ENCODE results near the gene LDB2. TPM values are rescaled to one million over a fixed set of nuclear protein-coding genes. Genes with fewer than 3 reads are reported as not detected.

The LDB2 gene
- total RNA-seq, 1 experiment from 2014 or later, result not detected

- Mint-ChIP-seq H3K4me3 (ENCODE audit: low read depth, unreplicated experiment) (no peak overlapping the region), H3K27me3 (ENCODE audit: unreplicated experiment) (peaks cover 12% of the 10 kb centered on the region), H3K4me1 (ENCODE audit: low read depth, unreplicated experiment) (no peaks in the 10 kb centered on the region), H3K9me3 (ENCODE audit: low read depth, unreplicated experiment) (no peaks in the 10 kb centered on the region), H3K36me3 (ENCODE audit: insufficient read depth, unreplicated experiment) (no peaks in the 10 kb centered on the region), H3K27ac (ENCODE audit: unreplicated experiment) (no peak overlapping the region)
- DNase-seq, result no peak
- no peak for TF ChIP-seq CTCF (IDR thresholded peaks at IDR 0.05; ENCODE audit: unreplicated experiment)
- BruUV-seq (replicated peaks), result no TSS peak
- CTCF ChIA-PET, result no interaction called here
- intact Hi-C loops (cut with micrococcal nuclease; ENCODE audit: unreplicated experiment), result no loop called here
These were observed 141.3 kb downstream of the LDB2 start for GRCh38 chr4:16757080-16757521.

GRCh38 chr4:16754104-16754503 is 144.3 kb downstream of the LDB2 start:
- intact Hi-C loops (cut with micrococcal nuclease; ENCODE audit: unreplicated experiment), result no loop called here
- Mint-ChIP-seq H3K27me3 (ENCODE audit: unreplicated experiment) (peaks cover 12% of the 10 kb centered on the region), H3K36me3 (ENCODE audit: insufficient read depth, unreplicated experiment) (no peaks in the 10 kb centered on the region), H3K9me3 (ENCODE audit: low read depth, unreplicated experiment) (no peaks in the 10 kb centered on the region), H3K27ac (ENCODE audit: unreplicated experiment) (no peak overlapping the region), H3K4me1 (ENCODE audit: low read depth, unreplicated experiment) (no peaks in the 10 kb centered on the region), H3K4me3 (ENCODE audit: low read depth, unreplicated experiment) (no peak overlapping the region)
- TF ChIP-seq CTCF (IDR thresholded peaks at IDR 0.05; ENCODE audit: unreplicated experiment), result no peak
- DNase-seq, result no peak
- CTCF ChIA-PET, result no interaction called here
- BruUV-seq (replicated peaks), result no TSS peak

- H3K4me1 Mint-ChIP-seq (ENCODE audit: low read depth, unreplicated experiment), result no peaks in the 10 kb centered on the region
- TF ChIP-seq CTCF (IDR thresholded peaks at IDR 0.05; ENCODE audit: unreplicated experiment), result no peak
- no peaks in the 10 kb centered on the region for H3K36me3 Mint-ChIP-seq (ENCODE audit: insufficient read depth, unreplicated experiment)
- intact Hi-C loops (cut with micrococcal nuclease; ENCODE audit: unreplicated experiment), result no loop called here
- H3K27me3 Mint-ChIP-seq (ENCODE audit: unreplicated experiment), result no peaks in the 10 kb centered on the region
- DNase-seq, result no peak
- BruUV-seq (replicated peaks), result no TSS peak
- no peak overlapping the region for H3K27ac Mint-ChIP-seq (ENCODE audit: unreplicated experiment)
- CTCF ChIA-PET, result no interaction called here
- no peaks in the 10 kb centered on the region for H3K9me3 Mint-ChIP-seq (ENCODE audit: low read depth, unreplicated experiment)
- no peak overlapping the region for H3K4me3 Mint-ChIP-seq (ENCODE audit: low read depth, unreplicated experiment)
These were observed 146.3 kb downstream of the LDB2 start for GRCh38 chr4:16752150-16752549.

- H3K27me3 Mint-ChIP-seq (ENCODE audit: unreplicated experiment), result no peaks in the 10 kb centered on the region
- CTCF ChIA-PET, result no interaction called here
- H3K4me1 Mint-ChIP-seq (ENCODE audit: low read depth, unreplicated experiment), result no peaks in the 10 kb centered on the region
These were observed 147.4 kb downstream of the LDB2 start for GRCh38 chr4:16750882-16751642.

More at GRCh38 chr4:16750882-16751642, 147.4 kb downstream of the LDB2 start:
- TF ChIP-seq CTCF (IDR thresholded peaks at IDR 0.05; ENCODE audit: unreplicated experiment), result no peak
- H3K27ac Mint-ChIP-seq (ENCODE audit: unreplicated experiment), result no peak overlapping the region
- BruUV-seq (replicated peaks), result no TSS peak
- intact Hi-C loops (cut with micrococcal nuclease; ENCODE audit: unreplicated experiment), result no loop called here
- no peak overlapping the region for H3K4me3 Mint-ChIP-seq (ENCODE audit: low read depth, unreplicated experiment)
- no peaks in the 10 kb centered on the region for H3K9me3 Mint-ChIP-seq (ENCODE audit: low read depth, unreplicated experiment)
- DNase-seq, result no peak
- H3K36me3 Mint-ChIP-seq (ENCODE audit: insufficient read depth, unreplicated experiment), result no peaks in the 10 kb centered on the region

Data from Calu3 (cell line).